Stimulated activated CD8-positive, alpha-beta memory T cell treated with anti-CD3 and anti-CD28 coated beads, Interleukin-12 subunit alpha, Interleukin-12 subunit beta, amount 100 ng/mL, for 4 hours (primary cell): Measurements from ENCODE around the gene MITF.

Source experiments
- DNase-seq: peaks from one replicate; pipeline ENCODE4 v3.0.0-alpha.2; 2020; ENCODE audit warnings: low read depth

The MITF gene

DNA sequence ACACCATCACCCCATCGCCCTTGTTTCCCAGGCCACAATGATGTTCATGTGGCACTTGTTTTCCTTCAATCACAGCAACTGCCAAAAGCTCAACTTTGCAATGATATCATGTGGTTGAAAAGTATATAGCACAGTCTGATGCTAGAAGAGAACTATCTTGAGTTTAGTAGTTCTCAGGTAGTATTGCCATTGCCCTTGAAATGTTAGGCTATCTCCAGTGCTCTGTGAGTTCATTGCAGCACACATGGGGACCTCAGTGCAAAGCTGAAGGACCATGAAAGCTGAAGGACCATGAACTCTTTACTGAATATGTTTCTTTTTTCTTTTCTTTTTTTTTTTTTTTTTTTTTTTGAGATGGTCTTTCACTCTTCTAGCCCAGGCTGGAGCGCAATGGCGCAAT is 224.4 kb downstream of the MITF start:
- DNase-seq = no peak

- no peak for DNase-seq
These were observed 227.9 kb downstream of the MITF start for GRCh38 chr3:69967156-69967555.

GRCh38 chr3:69970827-69971226 is 231.6 kb downstream of the MITF start:
- DNase-seq = no peak

DNA sequence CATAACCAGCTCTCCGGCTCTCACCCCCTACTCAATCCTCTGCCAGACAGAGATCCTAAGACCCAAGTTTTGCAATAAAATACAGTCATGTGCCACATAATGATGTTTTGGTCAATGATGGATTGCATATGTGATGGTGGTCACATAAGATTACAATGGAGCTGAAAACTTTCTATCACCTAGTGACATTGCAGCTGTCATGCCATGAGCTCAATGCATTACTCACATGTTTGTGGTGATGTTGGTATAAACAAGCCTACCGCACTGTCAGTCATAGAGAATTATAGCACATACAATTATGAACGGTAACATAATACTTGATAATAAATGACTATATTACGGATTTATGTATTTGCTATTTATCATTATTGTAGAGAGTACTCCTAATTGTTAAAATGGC is 233.4 kb downstream of the MITF start:
- no peak for DNase-seq

GRCh38 chr3:69976021-69976420 is 236.8 kb downstream of the MITF start:
- DNase-seq = no peak

- no peak for DNase-seq
These were observed 244.4 kb downstream of the MITF start for GRCh38 chr3:69983546-69984265.

DNA sequence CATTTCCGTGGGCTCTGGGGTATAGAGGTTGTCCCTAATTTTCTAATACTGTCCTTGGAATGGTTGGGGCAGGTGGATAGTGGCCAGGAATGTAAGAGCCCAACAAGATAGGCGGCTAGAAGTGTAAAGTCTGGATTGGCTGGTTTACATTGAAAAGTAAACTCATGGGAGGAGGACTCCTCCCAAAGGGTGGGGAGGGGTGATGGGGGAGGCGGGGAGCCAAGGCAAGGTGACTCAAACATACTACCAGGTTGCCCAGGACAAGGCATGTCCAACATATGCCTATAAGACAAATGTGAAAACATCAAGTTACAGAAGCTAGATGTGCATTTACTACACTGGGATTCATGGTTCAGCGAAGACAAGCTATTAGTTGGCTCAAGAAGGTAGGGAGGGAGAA is 246.0 kb downstream of the MITF start:
- no peak for DNase-seq

- no peak for DNase-seq
These were observed 247.2 kb downstream of the MITF start for GRCh38 chr3:69986419-69986818.

DNA sequence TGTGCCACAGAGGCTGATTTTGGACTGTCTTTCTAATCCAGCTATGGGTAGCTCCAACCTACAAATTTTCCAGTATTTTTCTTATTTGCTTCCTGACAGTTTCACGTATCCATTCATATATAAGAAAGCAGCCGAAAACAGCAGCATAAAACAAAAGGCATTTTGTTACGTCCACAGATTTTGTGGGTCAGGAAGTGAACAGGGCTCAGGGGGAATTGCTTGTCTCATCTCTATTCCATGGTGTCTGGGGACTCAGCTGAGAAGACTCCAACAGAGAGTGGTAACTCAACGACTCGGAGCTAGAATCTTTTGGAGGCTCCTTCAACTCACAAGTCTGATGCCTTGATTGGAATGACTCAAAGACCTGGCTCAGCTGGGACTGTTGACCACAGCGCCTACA is 248.6 kb downstream of the MITF start:
- no peak for DNase-seq

DNA sequence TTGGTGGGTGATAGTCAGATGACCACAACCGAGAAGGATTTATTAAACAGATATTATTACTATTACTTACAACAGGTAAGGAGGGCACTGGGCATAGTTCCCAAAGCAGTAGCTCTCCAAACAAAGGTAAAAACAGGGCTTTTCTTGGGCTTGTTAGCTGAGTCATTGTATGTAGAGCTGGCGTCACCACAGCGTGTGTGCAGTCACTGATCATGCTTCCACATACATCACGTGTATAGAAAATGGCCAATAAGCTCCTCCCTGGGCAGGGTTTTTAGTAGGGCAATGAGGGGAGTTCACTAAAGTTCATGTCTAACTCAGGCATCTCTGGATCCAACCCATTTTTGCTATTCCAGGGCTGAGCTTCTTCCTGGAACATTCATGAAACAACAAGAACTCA is 254.5 kb downstream of the MITF start:
- no peak for DNase-seq

GRCh38 chr3:69994919-69995318 is 255.7 kb downstream of the MITF start:
- DNase-seq = no peak

DNA sequence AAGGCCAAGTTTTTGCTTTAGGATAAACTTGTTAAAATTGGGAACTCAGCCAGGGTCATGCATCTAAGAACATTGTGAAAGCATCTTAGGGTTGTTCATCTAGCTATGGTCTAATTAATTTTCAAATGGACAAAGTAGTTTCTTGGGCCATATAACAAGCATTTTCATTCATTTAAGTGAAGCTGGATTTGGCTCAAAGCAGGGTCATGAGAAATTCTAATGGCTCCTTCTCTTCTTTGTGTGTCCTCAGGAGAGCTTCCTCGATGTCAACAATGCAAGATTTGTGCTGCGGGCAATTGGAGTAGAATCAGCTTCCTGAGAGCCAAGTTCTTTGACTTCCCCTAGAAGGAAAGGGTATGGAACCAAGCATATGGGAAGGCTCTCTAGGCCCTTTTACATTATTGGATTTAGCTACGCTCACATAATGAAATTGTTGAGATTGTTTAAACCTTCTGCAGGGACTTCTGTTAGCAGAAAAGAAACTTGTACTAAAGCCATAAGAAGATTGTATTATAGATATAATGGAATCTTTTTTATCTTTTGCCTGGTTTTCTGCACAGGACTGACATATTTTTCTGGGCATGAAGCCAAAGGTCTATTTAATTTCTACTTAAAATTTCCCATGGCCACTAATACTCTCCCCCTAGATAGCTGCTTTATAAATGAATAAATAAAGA is 258.5 kb downstream of the MITF start:
- no peak for DNase-seq

- no peak for DNase-seq
These were observed 259.5 kb downstream of the MITF start for GRCh38 chr3:69998759-69999139.

DNA sequence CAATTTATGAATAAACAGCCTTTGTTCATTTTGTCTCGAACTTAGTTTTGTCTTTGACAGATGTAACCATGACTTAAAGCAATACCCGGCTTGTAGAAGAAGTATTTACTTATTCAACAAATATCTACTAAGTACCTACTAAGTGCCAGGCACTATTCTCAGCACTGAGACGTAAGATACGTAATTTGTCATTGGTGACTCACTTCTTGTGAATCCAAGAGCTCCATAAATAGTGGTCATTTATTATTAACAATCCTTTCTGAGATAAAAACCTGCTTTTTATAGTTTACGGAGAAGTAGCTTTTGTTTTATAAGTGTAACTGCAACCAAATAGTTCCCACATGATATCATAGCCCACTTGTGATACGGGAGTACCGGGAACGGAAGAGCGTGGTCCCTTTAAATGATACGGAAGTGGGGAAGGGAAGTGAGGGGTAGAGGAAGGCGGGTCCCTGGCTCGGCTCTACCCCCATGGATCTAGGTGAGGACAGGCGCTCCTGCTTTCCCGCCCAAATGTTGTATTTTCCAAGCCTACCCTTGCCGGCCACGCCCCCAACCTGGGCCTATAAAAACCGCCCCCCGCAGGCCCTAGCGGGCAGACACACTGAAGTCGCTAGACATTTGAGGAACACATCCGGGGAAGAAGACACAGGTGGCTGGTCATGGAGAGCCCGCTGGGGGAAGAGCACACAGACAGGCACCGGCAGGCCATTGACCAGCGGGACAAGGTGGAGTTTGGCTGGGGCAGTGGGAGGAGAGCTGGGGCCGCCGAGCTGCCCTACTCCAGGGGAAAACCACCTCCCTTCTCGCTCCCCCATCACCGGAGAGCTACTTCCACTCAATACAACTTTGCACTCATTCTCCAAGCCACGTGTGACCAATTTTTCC is 260.1 kb downstream of the MITF start, which contains the start of gene SAMMSON:
SAMMSON (plus strand) TSS at position 594 of the 888 bp plus-strand sequence.
- no peak for DNase-seq

DNA sequence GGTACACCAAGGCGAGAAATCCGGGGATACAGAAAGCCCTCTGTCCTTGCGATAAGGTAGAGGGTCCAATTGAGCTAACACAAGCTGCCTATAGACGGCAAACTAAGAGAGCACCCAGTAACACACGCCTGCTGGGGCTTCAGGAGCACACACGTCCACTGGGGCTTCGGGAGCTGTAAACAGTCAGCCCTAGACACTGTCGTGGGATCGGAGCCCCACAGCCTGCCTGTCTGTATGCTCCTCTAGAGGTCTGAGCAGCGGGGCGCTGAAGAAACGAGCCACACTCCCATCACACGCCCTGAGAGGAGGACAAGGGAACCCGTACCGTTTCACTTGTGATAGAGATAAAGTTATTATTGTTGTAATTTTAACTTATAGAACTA is 260.8 kb downstream of the MITF start:
- no peak for DNase-seq

- DNase-seq = no peak
These were observed 261.4 kb downstream of the MITF start for GRCh38 chr3:70000563-70001081.

GRCh38 chr3:70003119-70003518 is 263.9 kb downstream of the MITF start:
- DNase-seq = no peak

DNA sequence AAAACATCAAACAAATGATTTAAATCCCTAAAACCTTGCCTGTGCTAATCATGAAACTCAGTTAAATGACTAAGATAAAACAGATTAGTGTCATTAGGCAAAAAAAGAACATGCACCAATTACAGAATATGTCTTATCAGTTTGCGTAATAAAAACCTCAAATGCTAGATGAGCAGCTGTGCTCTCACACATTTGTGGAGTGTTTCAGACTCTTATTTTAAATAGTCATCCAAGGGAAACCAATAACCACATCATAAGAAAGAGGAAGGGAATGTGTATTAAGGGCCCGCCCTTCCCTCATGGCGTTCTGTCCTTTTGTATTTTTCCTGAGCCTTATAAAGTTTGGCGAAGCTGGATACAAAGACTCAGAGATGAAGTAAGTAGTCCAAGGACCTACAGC is 266.8 kb downstream of the MITF start:
- DNase-seq = no peak

DNA sequence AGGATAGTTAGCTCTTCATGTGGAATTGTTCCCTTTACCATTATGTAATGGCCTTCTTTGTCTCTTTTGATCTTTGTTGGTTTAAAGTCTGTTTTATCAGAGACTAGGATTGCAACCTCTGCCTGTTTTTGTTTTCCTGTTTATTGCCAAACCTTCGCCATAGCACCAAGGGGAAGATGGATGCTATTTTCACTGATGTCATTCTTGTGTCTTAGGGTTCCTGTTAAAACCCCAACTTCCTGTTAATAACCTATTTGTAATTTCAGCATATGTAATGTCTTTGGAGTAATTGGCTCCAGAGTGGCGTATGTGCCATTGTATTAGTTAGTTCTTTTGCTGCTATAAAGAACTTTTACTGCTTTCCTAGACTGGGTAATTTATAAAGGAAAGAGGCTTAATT is 271.1 kb downstream of the MITF start:
- no peak for DNase-seq

- DNase-seq = no peak
These were observed 272.3 kb downstream of the MITF start for GRCh38 chr3:70011582-70011981.
